HL-60/S4 treated with phorbol 12-myristate 13-acetate at 8.2 ng/mL for 4 days and 3 days (cell line): Measurements from ENCODE around the gene KIAA0586.
"Not testable (repeated sequence)": the region's sequence is repeated elsewhere in the genome, so short reads cannot be mapped to it uniquely, and the experiment has no call there.

Experiments used
- in situ Hi-C: fragments of 300-500 bp; cut with MboI; formaldehyde crosslinking; loops from 2 replicates; pipeline ENCODE4 v1.15.0; 2022; ENCODE audit warnings: low sequenced_read_pairs

Gene KIAA0586

DNA sequence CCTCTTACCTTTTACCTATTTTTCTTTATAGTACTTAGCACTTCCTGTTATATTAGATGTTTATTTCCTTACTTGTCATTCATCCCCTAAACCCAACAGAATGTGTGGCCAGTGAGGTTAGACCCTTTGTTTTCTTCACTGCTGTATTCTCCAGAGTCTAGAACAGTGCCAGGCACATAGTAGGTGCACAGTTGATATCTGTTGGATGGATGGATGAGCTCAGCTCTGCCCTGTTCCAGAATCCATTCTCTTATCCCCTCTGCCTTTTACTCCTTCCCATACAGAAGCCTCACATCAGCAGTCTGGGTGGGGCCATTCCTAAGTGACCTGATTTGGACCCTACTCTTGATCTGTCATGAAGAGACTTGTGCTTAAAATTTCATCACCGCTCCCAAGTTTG is 115.7 kb downstream of the KIAA0586 start:
- in situ Hi-C loops: no loop called here

DNA sequence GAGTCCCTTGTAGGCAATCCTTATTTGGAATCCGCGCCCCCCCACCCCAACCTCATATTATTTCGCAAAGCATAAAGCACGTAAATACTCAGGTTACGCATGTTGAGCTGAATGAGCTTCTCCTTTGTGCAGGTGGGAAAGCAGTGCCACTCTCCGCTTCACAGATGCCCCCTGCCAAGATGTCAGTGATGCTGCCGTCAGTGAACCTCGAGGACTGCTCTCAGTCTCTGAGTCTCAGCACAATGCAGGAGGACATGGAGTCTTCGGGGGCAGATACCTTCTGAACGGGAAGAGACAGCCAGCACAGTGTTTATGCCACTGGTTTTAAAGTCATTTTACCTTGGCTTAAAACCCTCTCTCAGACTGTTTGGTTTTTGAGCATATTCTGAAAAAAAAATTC is 120.1 kb downstream of the KIAA0586 start:
- in situ Hi-C loops: no loop called here

DNA sequence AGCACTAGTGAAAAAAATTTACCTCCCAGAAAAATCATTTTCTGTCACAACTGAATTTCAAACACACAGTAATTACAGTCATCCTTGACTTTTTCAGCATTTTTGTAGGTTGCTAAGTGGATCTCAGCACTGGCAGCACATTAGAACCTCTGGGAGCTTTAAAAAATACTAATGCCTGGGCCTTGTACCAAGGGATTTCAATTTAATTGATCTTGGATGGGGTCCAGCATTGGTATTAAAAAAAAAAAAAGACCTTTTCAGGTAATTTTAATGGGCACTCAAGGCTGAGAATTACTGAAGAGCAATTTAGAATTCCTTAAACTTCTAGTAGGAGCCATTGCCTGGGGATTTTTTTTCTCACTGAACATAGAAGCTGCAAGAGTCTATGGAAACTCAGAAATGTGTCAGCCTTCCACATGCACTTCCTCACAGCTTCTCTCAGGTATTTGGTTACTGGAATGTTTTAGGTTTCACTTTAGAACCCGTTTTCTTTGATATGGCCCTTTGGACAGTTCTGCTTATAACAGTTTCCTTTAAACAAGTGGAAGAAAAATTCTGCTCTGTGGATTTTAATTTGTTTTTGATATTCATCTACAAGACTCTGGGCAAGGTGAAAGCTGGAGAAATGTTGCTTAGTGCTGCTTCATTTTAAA is 121.7 kb downstream of the KIAA0586 start:
- in situ Hi-C loops: no loop called here

DNA sequence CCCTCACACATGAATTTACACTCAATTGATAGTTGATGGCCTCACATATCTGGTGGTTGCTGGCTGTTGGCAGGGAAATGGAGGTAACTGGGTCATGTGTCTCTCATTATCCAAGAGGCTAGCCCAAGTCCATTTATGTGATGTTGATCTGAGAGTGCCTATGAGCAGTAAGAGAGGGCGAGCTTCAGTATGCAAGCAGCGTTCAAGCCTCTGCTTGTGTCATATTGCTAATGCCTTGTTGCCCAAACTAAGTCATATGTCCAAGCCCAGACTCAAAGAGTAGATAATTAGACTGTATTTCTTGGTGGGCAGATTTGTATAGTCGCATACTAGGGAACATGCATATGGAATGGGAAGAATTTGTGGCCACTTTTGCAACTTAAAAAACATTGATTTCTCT is 126.4 kb downstream of the KIAA0586 start:
- in situ Hi-C loops: no loop called here

DNA sequence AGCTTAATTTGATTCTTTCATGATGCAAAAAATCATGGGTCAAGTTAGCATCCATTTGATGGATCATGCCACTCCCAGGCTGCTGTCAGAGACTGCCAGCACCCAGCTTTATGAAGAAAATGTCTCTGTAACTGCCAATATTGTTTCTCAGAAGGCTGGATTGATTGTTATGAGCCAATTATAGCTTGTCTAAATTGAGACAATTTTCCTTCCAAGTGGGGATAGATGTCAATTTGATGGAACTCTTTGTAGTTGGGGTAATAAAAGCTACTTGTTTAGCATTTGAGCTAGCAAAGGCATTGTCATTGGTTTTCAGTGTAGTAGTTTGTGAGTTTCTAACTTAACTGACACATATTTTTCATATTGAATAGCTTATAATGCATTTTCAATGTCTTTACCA is 128.1 kb downstream of the KIAA0586 start:
- in situ Hi-C loops: no loop called here

DNA sequence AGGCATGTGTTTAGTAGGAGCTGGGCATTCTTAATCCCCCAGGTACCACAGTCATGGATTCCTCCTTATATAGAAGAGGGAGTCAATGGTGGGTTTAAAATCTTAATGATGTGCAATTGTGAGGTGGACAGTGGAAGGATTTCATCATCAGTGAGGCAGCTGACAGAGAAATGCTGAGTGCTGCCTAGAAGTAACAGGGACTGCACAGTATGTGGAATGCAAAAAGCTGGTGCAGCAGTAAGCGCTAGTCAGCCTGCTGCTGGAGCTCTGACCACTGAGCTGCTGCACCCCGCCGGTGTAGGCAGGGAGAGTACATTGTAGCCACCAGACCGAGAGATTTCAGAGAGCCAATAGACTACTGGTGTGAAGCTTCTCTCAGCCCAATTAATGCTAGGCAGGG is 129.7 kb downstream of the KIAA0586 start:
- in situ Hi-C loops: no loop called here

DNA sequence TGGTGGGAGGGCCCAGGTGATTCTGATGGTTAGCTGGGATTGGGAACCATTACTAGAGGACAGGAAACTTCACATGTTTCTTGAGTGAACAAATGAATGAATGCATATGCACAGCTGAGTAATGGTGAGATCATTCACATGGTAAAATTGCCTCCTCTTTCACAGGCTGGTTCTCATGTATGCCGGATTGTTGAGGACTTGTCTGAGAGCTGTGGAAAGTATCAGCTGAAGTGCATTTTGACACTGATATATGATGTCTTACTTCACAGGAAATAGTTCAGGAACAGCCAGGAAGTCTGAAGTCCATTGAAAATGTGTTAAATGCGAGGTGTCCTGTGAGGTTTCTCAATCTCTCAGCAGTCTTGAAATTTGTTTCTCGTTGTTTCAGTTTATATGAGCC is 132.7 kb downstream of the KIAA0586 start:
- in situ Hi-C loops: no loop called here

DNA sequence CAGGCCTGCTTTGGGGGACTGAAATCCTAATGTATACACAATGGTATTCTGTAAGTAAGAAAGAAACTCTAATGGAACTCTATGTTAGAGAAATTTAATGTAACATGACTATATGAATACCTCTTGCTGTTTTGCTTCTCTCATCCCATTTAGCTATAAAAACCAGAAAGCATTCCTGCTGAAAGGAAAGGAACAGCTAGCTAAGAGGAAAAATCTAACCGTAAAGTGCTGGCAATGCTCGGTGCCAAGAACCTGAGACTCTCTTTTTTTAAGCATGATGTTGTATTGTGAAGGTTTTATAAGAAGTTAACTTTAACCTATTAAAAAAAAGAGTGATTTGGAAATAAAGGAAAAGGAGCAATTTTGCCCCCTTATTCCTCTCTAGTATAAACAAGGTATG is 134.6 kb downstream of the KIAA0586 start:
- in situ Hi-C loops: no loop called here

DNA sequence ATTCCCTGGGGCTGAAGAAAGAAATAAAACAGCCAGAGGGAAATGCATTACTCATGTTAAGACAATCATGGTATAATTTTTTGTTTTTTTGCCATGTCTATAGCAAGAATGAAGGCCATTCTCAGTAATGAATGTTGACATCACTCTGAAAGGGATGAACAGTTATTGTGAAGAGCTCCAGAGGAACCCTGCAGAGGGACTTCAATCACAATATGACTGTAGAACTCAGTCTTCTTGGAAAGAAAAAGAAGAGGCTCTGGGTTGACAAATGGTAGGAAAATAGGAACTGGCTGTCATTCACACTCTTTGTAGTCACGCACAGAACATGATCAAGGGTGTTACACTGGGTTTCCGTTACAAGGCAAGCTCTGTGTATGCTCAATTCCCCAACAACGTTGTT is 136.5 kb downstream of the KIAA0586 start:
- in situ Hi-C loops: no loop called here

DNA sequence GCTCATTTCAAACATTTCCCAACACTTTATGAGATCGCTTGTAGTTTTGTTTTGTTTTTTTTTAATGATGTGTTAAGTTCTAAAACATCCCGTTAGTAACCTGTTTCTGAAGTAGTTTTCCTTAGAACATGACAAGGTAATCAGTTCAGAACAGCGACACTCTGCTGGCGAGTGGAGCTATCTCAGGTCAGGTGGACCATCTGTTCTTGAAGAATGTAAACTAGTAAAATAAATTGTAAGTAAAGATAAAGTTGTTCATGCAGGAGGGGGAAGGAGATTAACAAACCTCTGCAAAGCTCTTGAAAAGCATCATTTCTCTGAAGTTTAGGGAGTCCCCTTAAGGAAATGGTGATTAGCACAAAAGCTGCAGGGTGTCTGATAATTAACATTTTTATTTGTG is 138.3 kb downstream of the KIAA0586 start:
- in situ Hi-C loops: no loop called here

DNA sequence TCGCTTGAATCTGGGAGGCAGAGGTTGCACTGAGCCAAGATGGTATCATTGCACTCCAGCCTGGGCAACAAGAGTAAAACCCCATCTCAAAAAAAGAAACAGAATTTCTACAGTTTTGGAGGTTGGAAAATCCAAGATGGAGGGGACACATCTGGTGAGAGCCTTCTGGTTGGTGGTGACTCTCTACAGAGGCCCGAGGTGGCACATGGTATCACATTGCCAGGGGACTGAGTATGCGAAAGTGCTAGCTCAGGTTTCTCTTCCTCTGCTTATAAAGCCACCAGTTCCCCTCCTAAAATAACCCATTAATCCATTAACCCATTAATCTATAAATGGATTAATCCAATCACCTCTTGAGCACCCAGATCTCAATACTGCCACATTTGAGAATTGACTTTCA is 139.5 kb downstream of the KIAA0586 start:
- in situ Hi-C loops: no loop called here

DNA sequence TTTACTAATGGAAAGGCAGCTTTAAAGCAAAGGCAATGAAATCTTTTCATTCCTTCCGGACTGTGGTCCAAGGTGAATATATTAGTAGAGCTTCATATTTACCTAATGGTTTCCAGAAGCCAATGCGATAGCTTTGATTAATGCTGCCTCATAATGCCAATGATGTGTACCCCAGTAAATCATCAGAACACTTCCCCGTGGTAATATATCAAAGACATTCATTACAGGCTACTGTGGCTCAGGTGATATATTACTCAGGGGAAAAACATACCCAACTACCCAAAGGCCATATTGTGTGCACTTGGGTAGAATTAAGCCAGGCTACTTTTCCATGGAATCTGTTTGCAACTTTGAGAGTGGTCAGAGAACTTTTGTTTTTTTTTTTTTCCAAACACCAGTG is 140.8 kb downstream of the KIAA0586 start:
- in situ Hi-C loops: no loop called here

DNA sequence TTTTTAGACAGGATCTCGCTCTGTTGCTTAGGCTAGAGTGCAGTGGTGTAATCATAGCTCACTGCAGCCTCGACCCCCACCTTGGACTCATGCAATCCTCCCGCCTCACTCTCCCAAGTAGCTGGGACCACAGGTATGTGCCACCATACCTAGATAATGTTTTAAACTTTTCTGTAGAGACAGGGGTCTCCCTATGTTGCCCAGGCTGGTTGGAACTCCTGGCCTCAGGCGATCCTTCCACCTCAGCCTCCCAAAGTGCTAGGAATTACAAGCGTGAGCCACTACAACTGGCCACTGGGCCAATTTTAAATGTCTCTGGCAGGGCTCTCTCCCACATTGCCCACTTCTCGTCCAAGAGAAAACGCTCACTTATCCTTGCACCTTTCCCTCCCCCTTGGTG is 143.7 kb downstream of the KIAA0586 start:
- in situ Hi-C loops: no loop called here

DNA sequence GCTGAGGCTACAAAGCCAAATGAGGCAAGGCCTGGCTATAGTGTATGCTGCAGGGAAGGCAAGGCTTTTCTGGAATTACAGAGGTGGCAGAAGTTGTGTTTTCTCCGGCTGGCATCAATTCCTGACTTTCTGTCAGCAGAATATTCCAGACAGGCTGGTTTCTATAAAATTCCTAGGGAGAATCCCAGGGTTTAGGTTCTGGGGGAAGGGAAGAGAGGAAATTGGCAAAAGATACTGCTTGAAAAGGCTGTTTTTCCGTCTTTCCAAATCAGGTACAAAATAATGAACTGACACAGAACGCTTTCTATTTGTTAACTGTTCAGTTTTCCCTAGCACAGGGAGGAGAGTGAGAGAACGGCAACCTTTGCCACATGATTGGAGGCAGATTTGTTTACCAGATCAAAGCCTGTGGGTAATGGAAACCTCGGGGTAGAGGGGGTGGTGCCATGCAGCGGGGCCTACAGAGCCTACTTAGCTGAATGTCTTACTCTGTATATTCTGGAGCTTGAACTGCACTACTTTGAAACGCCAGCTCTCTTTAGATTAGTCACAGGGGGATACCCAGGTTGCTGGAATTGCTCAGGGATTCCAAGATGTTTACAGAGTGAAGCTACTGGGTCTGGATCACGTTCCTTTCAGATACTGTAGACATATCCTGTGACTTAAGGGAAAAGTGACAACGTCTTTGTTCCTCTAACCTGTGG is 144.4 kb downstream of the KIAA0586 start:
- in situ Hi-C loops: no loop called here

DNA sequence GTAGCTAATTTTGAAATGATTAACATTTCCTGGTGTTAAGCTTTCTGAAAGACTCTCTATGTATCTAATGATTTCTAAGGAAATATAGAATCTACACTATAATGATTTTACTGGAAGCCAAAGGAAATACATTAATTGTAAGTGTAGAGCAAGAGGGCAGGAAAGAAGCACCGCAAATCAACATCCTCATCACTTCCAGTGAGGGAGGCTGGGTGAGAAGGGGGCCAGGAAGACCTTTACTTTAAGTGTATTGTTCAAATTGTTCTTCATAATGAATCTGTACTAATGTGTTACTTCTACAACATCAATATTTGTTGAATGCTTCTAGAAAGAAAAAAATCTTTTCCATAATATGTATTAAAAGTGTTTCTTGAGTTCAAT is 144.9 kb downstream of the KIAA0586 start:
- in situ Hi-C loops: no loop called here

DNA sequence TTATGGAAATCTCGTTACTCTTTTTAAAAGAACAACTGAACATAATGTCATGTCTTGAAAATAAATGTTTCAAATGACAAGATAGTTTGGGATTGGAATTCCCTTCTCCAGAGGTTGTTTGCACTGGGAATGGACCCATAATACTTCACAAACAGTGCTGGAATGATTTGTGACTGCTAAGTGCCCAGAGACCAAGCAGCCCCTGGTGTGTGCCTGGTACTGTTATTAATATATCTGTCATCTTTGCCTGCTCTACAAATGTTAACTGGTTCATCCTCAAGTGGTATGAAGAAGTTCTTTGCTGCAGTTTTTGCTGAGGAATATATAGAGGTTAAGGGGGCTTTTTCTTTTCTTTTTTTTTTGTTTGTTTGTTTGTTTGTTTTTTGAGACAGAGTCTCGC is 145.3 kb downstream of the KIAA0586 start:
- in situ Hi-C loops: no loop called here

DNA sequence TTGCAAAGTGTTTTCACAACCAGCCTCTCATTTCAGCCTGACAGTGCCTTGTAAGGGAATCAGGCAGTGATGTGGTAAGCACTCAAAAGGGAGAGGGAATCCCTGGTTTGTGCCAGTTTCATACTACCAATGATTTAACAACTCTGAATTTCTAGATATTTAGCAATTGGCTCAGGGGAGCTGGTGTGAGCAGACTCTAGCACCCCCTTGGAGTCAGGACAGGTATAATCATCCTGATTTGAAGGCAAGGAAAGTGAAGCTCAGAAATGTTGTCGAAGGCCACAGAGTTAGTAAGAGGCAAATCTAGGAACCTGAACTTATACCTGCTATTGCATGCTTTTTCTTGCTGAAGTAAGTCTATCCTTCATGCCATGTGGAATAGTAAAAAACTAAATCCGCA is 147.1 kb downstream of the KIAA0586 start:
- in situ Hi-C loops: no loop called here

DNA sequence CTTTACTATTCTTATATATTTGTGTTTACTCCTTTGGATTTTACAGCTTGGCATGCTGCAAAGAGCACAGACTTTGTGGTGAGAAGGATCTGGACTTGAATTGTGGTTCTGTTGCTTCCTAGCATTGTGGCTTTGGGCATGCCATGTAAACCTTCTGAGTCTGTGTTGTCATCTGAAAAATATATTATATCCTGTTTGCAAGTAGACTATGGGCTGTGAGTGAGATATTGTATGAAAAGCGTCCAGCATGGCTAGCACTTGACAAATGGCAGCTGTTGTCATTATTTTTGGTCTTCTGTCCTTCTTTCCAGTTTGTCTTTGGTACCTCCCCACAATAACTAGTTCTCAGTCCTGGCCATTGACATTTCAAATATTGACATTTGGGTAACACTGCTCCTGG is 148.4 kb downstream of the KIAA0586 start:
- in situ Hi-C loops: no loop called here

DNA sequence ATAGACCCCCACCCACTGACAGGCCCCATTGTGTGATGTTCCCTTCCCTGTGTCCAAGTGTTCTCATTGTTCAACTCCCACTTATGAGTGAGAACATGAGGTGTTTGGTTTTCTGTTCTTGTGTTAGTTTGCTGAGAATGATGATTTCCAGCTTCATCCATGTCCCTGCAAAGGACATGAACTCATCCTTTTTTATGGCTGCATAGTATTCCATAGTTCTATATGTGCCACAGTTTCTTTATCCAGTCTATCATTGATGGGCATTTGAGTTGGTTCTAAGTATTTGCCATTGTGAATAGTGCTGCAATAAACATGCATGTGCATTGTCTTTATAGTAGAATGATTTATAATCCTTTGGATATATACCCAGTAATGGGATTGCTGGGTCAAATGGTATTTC is 152.5 kb downstream of the KIAA0586 start:
- in situ Hi-C loops: not testable (repeated sequence)

DNA sequence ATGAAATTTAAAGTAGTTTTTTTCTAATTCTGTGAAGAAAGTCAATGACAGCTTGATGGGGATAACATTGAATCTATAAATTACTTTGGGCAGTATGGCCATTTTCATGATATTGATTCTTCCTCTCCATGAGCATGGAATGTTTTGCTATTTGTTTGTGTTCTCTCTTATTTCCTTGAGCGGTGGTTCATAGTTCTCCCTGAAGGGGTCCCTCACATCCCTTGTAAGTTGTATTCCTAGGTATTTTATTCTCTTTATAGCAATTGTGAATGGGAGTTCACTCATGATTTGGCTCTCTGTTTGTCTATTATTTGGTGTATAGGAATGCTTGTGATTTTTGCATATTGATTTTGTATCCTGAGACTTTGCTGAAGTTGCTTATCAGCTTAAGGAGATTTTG is 153.9 kb downstream of the KIAA0586 start:
- in situ Hi-C loops: not testable (repeated sequence)

DNA sequence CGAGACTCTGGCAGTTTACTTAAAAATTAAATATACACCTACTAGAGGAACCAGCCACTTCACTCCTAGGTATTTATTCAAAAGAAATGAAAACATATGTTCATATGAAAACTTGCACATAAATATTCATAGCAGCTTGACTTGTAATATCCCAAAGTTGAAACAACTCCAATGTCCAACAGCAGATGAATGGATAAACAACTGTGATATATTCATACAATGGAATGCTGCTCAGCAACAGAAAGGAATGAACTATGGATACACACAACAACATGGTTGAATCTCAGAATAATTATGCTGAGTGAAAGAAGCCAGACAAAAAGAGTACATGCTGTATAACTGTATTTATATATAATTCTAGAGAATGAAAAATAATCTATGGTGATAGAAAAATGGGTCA is 156.9 kb downstream of the KIAA0586 start:
- in situ Hi-C loops: no loop called here

DNA sequence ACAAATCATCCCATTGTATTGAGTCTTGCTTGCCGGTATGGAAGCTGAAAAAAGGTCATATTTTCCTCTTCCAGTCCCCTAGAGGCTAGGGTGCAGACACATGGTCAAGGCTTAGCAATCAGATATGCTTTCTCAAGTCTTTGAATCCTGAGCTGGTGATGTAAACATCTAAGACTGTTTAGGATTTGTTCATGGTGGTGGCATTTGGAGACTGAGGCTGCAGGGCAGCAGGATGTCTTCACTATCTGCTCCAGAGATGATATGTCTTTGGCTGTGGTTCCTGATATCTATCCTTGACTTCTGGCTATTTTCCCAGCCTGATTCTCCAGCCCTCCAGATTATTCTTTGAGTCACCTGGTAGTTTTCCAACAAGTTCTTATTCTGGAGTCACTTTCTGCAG is 159.8 kb downstream of the KIAA0586 start:
- in situ Hi-C loops: no loop called here

DNA sequence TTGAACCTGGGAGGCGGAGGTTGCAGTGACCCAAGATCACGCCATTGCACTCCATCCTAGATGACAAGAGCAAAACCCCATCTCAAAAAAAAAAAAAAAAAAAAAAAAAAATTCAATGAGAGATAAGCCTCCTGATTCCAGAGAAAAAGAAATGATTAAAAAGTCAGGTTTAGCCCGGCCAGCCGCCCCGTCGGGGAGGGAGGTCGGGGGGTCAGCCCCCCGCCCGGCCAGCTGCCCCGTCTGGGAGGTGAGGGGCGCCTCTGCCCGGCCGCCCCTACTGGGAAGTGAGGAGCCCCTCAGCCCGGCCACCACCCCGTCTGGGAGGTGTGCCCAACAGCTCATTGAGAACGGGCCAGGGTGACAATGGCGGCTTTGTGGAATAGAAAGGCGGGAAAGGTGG is 160.8 kb downstream of the KIAA0586 start:
- in situ Hi-C loops: not testable (repeated sequence)
